GM18870 (cell line): Measurements from ENCODE around the gene CXCL6.

Experiments used
- ATAC-seq: cut with Tn5 transposase; IDR thresholded peaks from one replicate; pipeline ENCODE4 v1.9.1; 2021; ENCODE audit warnings: moderate library complexity; ENCODE audit not compliant: unreplicated experiment

Gene CXCL6

DNA sequence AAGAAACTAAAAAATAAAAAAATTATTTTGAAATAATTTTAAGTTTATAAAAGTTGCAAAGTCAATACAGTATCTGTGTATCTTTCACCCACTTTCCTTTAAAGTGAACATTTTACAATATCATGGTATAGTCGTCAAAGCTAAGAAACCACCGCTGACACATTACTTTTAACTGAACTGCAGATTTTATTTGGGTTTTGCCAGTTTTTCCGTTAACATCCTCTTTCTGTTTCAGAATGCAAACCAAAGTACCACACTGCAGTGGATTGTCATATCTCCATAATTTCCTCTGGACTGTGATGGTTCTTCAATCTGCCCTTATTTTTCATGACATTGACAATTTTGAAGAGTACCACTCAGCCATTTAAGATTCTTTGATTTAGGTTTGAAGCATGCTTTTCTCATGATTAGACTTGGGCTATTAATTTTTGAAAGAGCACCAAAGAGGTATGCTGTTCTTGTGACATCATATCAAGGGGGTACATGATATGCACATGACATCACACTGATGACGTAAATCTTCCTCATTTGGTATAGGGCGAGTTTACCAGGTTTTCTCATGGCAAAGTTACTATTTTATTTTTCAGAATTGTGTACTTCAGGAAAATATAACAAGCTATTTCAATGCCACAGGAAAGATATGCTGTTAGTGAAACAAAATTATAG is 29.1 kb downstream of the CXCL6 start:
- ATAC-seq = no peak

DNA sequence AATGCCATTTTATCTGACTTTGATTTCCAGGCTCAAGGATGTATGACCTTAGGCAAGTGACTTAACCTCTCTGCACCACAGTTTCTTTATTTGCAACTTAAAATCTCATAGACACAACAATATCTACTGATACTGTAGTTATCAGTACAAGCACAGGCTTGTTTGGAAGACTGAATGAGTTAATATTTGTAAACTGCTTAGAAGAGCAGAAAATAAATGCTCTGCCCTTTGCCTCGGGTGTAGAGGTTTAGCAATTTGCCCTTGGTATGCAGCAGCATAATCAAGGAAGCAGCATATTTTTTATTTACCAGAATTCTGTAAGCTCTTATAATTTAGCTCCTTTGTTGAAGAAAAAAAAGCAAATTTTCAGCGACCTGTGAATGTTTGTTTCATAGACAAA is 29.8 kb downstream of the CXCL6 start:
- no peak for ATAC-seq

DNA sequence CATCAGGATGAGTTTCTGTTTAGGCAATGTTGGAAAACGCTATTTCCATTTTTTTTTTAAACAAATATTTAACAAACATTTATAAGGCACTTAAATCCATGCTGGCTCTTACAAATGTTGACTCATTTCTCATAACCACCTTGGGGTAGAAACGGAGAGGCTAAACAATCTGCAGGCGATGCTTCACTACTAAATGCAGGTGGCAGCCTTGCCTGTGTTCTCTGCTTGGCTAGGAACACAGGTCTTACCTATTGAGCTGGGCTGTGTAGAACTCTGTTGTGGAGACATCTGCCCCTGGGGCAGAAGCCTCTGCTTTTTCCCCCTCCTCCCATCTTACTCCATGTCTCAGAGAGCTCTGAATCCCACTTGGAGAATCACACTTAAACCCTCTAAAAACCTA is 31.3 kb downstream of the CXCL6 start:
- no peak for ATAC-seq

DNA sequence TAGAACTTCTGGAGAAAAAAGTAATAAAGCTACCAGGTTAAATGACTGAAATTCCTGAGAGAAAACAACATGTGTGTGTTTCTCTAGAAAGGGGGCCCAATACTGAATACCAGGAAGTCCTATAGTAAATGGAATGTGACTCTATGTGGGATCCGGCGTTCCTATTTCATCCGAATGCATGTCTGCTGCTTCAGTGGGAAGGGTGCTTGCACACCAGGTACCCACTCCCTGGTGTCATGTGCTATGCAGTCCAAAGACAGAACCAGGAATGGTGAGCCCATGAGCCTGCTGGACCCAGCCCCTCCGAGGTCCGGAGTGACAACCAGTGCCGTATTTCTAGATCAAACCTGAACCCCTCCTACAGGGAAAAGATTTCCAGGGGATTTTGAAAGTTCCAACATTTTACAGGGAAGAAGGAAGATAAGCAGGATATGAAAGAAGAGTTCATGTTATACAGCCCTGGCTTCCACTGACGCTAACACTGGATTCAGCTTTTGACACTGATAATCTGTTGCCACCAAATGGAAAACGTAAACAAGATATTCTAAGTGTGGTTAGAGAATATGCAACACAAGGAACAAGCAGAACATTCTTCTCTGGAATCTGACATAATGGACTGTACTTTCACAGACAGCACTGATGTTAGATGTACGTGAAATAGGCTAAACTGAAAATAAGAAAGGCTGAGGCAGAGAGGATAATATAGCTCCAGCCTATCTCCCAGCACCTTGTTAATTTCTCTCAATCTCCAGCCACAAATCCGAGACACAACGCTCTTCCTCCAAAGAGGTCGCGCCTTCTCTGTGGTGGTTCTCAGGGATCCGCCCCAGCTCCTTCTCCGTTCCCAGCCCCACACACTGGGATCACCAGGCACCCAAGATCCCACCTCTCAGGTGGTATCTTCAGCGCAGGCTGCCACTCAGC is 32.0 kb downstream of the CXCL6 start:
- ATAC-seq = no peak

DNA sequence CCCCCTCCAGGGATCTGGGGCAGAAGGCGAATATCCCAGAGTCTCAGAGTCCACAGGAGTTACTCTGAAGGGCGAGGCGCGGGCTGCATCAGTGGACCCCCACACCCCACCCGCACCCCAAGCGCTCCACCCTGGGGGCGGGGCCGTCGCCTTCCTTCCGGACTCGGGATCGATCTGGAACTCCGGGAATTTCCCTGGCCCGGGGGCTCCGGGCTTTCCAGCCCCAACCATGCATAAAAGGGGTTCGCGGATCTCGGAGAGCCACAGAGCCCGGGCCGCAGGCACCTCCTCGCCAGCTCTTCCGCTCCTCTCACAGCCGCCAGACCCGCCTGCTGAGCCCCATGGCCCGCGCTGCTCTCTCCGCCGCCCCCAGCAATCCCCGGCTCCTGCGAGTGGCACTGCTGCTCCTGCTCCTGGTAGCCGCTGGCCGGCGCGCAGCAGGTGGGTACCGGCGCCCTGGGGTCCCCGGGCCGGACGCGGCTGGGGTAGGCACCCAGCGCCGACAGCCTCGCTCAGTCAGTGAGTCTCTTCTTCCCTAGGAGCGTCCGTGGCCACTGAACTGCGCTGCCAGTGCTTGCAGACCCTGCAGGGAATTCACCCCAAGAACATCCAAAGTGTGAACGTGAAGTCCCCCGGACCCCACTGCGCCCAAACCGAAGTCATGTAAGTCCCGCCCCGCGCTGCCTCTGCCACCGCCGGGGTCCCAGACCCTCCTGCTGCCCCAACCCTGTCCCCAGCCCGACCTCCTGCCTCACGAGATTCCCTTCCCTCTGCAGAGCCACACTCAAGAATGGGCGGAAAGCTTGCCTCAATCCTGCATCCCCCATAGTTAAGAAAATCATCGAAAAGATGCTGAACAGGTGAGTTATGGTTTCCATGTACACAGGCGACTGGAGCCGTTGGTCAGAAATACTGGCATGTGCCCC is 32.9 kb downstream of the CXCL6 start, which contains the start of gene CXCL1:
Gene CXCL1 (plus strand): TSS at position 264 of the 926 bp plus-strand sequence. CDS start 78 bp downstream, at position 342.
- no peak for ATAC-seq

DNA sequence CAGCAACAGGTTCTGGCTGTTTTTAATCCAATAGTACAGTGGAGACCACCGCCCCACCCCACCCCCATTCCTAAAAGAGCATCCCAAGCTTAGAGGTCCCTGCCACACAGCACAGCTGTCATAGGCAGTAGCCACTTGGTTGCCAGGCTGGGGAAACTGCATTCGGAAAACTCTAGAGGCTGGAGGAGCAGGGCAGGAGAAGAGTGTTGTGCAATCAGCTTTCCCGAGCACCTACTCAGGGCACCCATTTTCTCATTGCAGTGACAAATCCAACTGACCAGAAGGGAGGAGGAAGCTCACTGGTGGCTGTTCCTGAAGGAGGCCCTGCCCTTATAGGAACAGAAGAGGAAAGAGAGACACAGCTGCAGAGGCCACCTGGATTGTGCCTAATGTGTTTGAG is 33.8 kb downstream of the CXCL6 start:
- no peak for ATAC-seq

DNA sequence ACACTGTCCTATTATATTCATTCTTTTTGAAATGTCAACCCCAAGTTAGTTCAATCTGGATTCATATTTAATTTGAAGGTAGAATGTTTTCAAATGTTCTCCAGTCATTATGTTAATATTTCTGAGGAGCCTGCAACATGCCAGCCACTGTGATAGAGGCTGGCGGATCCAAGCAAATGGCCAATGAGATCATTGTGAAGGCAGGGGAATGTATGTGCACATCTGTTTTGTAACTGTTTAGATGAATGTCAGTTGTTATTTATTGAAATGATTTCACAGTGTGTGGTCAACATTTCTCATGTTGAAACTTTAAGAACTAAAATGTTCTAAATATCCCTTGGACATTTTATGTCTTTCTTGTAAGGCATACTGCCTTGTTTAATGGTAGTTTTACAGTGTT is 34.3 kb downstream of the CXCL6 start:
- ATAC-seq = no peak

DNA sequence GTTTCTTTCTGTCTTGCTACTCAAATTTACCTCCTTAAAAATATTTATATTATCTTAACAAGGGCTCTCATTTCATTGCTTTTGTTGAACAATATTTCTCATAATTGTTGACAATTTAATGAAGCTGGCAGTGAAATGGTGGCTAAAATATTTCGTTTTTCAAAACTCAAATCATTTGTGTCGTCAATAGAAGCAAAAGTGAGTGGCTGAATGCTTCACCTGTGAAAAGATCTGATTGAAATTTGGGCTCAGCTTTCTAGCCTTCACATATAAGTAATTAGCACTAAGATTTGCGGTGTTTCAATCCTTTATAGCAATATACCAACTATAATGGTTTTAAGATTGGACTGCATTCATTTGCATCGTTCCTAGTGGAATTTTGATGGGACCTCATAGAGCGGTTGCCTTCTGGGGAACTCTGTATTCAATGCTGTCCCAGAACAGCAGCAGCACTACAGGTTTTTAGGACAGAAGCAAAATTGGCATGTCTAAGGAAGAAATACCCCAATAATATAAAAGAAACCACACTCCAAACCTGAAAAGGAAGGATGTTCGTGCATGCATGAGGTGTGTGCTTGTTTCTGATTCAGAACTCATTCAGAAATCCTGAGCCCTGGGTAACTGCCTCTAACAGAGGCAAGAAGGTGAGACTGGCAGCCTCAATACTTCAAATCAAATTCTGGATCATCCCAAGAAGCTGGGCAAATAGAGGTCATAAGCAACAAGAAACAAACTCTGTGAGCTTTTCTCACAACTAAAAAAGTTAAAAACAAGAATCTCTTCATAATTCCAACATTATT is 35.2 kb downstream of the CXCL6 start:
- no peak for ATAC-seq

DNA sequence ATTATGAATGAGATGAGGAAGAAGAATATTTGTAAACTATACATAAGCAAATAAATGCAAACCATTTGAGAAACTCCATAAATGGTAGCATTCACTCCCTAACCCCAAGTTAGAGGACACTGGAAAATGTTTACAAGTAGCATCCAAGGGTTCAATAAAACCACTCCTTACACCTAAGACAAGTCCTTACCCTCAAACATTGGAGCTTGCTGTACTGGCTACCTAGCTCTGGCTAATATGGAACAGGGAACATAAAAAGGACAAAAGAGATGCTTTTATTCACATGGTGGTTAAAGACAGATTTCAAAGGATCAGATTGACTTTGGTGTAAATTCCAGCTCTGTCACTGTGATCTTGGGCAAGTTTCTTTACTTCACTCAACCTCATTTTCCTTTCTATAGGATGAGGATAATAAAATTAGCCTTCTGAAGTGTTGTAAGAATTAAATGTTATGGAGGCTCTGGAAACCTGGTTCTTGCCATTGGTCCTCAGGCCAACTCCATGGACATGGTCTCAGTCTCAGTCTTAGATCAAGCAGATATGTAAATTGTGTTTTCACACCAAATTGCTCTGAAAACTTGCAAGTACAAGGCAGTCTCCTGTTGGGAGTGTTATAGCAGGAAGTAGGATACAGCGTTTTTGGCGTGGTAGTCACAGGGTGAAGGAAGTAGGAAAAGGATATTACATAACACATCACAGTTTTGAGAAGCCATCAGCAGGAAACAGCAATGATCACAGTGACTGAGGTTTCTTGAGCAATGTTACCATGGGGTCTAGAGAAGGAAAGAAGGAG is 36.0 kb downstream of the CXCL6 start:
- ATAC-seq = no peak

DNA sequence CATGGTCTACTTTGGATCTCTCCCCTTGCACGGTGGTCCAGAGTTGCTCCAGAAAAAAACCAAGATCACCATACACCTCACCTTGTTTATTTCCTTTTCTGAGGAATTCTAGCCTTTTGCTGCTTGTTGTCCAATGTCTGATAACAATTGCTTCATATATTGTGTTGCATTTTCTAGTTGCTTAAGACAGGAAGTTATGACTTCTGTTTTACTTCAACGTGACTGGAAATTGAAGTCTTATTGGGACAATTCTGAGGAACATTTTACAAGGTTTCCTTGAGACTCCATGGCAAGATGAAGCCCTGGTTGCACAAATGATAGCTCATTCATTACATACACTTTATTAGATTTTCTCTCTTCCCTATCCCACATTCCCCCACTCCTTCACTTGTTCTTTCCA is 37.9 kb downstream of the CXCL6 start:
- ATAC-seq = no peak

DNA sequence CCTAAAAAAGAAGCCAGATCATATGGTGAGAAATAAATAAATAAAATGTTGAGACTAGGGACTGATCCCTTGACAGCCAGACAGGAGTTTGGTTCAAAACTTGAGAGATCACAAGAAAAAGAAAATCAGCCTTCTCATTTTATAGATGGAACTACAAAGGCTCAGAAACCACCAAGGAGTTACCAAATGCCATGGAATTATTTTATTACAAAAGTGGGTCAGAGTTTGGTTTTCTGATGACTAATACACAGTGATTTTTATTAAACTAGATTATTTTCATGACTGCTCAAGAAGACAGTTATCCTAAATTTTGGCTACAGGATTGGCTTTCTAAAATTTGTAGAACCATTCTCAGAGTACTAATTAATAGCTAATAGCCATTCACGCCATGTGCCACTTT is 38.9 kb downstream of the CXCL6 start:
- no peak for ATAC-seq

DNA sequence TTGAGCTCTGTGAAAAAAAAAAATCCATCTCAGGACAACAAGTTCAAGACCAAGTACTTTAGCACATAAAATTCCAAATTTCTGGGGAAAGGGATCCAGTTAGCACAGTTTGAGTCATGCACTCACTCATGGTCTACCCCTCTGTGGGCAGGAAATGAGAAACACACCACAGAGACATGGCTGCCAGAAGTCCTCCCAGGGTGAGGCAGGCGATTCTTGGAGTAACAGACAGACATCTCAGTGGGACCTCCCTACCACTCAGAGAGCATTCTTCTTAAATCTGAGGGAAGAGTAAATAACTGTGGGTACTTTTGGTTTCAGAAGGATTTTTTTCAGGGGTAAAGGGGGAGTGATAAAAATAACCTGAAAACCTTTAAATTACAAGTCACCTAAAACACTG is 46.8 kb downstream of the CXCL6 start:
- ATAC-seq = no peak

DNA sequence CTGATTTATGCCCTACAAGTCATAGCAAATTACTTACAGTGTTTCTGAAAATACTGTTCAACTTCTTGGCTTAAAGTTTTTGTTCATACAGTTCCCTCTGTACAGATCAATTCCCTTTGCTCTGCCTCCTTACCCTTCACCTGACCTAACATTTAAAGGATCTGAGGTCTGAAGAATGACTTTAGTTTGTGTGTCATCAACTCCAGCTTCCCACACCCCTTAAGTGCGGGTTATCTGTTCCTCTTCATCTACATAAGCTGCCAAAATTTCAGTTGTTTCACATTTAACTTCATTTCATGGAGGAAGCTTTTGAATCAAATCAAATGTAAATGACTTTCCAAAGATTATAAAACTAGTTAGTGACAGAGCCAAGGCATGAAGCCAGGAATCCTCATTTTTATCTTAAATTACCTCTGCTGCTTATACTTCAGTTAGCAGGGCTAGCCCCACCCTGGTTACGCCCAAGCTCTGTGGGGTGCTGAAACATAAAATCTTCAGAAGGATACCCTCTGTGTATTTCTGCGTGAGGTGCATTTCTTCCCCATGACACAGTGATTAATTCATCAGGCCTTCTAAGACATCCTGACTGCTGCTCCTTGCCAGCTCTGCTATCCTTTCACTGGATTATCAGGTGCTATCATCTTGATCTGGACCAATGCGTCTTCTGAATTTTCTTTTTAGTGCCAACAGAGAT is 49.2 kb downstream of the CXCL6 start:
- no peak for ATAC-seq
